ENCODE measurements around the gene SLC44A3.

The SLC44A3 gene

GRCh38 chr1:94801919-94802546 is 18.1 kb upstream of the SLC44A3 start:
- DNase-seq, result peak; percentile 83

GRCh38 chr1:94803106-94803505 is 17.1 kb upstream of the SLC44A3 start:
- DNase-seq, result no peak

DNA sequence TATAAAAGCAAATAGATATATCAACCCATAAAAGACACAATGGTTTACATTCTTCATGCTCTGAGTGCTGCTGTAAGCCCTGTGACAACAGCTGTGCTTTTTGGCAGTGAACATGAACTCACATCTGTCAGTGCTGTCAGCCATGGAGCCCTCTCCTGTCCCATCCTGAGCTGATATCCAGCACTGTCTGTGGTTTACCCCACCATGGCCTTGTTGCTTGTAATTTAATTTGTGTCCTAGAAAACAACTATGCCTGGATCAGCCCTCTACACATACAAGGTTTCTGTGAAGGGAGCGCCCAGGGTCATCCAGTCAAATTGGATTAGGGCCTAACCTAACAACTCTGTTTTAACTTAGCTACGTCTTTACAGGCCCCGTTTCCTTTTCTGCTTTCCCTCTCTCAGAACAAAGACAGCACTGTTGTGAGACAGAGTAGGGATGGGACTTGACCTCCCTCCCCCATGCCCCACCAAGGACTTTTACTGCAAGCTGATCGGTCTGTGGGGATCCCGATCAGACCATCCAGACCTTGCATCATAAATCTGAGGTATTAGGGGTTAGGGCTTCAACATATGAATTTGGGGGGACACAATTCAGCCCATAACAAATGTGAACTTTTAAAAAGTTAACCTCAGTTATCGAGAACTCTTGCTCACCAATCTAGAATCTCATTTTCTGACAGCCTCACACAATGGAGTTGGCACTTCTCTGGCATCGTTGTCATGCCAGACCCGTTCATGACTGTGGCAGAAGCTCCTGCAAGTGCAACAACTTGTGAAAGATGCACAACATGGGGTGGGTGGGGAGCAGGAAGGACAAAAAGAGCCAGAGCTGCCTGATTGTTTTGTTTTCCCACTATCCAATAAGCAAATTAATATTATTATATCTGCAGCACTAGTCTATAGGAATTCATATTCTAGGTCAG is 16.4 kb upstream of the SLC44A3 start:
- DNase-seq, result no peak

DNA sequence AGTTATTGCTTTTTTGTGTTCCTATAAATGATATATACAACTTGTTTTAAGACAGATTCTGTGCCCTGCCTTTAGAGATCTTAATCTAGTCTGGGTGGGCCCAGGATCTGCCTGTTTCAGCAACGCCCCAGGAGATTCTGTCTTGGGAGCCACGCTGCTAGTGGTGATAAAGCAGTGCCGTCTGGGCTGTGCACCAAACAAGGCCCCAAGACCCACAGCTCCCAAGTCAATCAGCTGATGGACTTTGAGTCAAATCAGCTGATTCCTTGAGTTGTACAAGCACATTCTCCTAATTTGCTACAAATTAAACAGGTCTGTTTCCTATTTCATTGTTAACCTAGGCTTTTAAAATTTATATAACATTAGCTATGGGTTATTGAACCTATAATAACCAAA is 15.7 kb upstream of the SLC44A3 start:
- DNase-seq, result no peak

DNA sequence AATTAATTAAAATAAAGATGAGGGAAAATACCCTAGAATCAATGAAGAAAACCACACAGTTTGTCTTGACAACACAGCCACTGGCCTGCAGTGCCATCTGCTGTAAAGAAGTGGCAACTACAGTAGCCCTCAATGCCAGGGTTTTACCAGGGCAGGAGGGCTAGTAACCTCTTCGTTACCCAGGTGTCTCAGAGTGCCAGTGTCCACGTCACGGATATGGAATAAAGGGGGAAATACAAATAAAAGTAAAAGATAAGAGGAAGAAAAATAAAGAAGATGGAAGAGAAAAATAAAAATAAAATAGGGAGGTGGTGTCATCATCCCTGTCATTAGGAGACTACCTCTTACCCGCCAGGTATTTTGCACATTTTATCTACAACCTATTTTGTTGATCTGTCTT is 14.2 kb upstream of the SLC44A3 start:
- no peak for DNase-seq

- no peak for DNase-seq
Observed at GRCh38 chr1:94806441-94806871, 13.7 kb upstream of the SLC44A3 start.

- no peak for DNase-seq
Observed at GRCh38 chr1:94807742-94808491, 12.2 kb upstream of the SLC44A3 start.

GRCh38 chr1:94808669-94809068 is 11.5 kb upstream of the SLC44A3 start:
- DNase-seq, result no peak

GRCh38 chr1:94812985-94813384 is 7.2 kb upstream of the SLC44A3 start:
- DNase-seq, result no peak

GRCh38 chr1:94816030-94816429 is 4.1 kb upstream of the SLC44A3 start:
- no peak for DNase-seq

DNA sequence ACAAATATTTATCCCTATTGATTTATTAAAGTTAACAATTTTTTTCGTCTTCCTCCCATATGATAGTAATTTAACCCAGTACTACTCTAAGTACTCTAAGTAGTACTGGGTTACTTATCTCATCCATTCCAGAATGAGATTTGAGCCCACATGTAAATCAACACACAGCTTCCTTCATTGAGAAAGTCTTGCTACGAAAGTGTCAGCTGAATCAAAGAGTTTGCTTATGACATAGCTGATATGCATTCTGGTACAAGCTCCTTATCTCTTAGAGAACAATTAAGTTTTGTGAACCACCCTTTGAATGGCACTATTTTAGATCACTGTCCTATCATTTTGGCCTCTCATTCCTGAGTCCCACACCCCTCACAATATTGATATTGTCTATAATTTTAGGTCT is 2.4 kb upstream of the SLC44A3 start:
- DNase-seq, result no peak

- no peak for DNase-seq
Observed at GRCh38 chr1:94819238-94819944, 766 bp upstream of the SLC44A3 start.

DNA sequence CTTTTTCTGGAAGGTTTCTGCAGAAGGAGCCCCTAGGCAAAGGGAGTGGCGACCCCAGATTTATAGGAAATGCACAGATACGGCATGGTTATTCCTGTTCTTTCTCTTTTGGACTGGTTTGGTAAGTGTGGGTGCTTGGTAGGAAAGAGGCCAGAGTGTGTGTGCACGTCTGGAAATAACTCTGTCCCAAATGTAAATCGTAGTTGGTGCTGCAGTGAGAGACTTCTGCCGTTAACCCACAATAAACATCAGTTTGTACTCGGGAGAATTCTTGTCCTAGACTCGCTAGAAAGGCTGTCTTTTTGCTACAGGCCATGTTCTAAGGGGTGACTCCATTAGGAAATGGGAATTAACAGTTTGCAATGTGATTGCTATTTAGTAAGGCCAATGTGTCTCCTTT is 779 bp downstream of the SLC44A3 start:
- DNase-seq, result no peak

- peak; percentile 86 for DNase-seq
Observed at GRCh38 chr1:94821636-94822305, 1.6 kb downstream of the SLC44A3 start.

DNA sequence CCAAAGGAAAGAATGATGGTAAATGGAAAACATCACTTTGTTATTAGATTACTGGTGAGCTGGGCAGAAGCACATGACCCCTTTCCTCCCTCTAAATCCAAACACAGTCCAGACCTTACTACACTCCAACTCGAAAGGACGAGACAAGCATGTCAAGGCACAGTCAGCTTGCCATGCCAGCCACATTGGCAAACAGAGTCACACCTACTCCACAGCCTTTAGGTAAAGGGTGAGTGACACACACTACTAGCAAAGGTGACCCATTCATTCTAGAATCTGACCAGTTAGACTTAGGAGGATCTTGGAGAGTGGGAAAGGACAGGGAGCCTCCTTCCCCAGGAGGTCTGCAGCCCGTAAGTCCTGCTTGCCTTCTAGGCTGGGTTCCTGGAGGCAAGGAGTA is 3.0 kb downstream of the SLC44A3 start:
- no peak for DNase-seq

DNA sequence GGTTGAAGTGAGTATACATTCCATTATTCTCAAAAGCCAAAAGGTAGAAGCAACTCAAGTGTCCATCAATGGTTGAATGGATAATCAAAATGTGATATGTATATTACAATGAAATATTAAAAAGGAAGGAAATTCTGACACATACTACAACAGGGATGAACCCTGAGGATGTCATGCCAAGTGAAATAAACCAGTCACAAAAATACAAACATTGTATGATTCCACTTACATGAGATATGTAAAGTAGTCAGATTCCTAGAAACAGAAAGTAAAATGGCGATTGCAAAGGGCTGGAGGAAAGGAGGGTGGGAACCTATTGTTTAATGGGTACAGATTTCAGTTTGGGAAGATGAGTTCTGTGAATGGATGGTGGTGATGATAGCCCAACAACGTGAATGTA is 5.8 kb downstream of the SLC44A3 start:
- DNase-seq, result no peak

DNA sequence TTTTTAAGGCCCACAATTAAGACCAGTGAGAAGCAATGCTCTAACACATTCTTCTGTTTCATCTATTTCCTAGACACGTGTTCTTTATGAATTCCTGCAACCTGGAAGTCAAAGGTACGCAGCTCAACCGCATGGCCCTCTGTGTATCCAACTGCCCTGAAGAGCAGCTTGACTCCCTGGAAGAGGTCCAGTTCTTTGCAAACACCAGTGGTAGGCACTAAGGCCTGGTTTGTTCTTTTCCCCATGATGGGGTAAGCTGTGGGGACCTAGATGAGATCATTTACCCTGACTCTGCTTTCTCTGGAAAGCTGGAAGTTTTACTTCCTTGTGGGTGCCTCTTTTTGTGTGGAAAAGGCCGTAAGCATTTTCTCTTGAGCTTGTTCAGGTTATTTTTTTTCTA is 7.3 kb downstream of the SLC44A3 start:
- no peak for DNase-seq

- DNase-seq, result no peak
Observed at GRCh38 chr1:94828251-94828650, 8.1 kb downstream of the SLC44A3 start.

DNA sequence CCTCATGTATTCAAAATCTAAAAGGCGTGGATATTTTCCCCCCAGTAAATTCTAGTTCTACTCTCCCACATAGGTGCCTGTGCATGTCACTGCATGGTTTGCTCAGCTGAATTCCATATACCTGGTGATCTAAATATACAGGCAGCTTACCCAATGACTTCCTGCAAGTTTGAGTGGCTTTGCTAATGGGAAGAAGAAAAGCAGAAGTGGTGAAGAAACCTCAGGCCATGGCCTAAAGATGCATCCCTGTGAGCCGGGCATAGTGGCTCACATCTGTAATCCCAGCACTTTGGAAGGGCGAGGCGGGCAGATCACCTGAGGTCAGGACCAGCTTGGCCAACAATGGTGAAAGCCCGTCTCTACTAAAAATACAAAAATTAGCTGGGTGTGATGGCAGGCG is 11.5 kb downstream of the SLC44A3 start:
- no peak for DNase-seq

DNA sequence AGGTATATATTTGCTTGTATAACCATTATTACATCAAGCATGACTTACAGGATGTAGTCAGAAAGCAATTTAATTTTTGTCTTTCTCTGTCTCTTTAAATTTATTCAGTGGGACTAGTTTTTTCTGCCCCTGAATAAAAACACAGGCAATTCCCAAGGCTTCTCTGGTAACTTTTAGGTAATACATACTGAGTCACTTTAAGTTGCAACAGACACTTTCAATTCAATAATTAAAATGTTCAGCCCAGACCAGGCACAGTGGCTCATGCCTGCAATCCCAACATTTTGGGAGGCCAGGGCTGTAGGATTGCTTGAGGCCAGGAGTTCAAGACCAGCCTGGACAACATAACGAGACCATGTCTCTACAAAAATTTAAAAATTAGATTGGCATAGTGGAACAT is 12.3 kb downstream of the SLC44A3 start:
- DNase-seq, result no peak

DNA sequence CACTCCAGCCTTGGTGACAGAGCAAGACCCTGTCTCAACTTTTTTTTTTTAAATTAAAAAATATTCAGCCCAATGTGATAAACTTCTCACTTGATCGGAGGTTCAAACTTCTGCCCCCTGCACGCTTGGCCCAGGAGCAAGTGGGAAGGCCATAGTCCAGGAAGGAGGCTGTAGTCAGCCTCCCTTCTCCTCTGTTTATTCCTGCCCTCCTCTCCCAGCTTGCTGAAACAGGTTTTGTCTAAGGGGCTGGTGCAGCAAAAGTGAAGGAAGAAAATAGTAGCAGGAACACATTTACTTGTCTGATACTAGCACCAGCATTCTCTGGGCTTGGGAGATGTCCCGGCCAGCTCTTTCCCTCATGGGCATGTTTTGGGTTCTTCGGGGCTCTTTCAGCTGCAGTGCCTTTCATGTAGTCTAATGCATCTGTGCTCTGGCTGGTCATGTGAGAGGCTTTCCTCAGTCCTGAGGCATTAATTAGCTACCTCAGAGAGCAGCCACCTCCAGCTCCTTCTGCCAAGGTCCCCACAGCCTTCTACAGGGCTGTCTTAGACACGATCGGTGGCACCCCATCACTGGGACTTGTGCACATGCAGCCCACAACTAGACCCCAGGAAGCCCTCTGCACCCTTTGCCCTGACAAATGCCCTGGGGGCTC is 12.9 kb downstream of the SLC44A3 start:
- no peak for DNase-seq

DNA sequence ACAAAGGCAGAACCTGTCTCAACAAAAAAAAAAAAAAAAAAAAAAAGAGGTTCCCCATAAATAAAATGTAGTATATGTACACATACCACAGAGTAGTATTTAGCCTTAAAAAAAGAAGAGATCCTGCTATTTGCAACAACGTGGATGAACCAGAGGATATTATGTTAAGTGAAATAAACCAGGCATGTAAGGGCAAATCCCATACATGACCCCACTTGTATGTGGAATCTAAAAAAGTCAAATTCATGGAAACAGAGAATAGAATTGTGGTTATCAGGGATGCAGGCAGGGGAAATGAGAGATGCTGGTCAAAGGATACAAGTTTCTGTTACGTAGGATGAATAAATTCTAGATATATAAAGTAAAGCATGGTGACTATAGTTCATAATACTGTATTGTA is 16.7 kb downstream of the SLC44A3 start:
- DNase-seq, result no peak
